ENCODE results near the gene CACNA1S. TPM values are rescaled to one million over a fixed set of nuclear protein-coding genes. Genes with fewer than 3 reads are reported as not detected.

The CACNA1S gene
- polyA plus RNA-seq, 12 donors, result 15.2 to 77.2 (median 49.8) TPM; not detected in 1

Other genes starting within 250 kb of the CACNA1S start
- not detected for gene GPR25, start 239.4 kb downstream of the CACNA1S start, polyA plus RNA-seq (ENCODE audit: insufficient read length in 12 of 12)
- gene INAVA, start 217.5 kb downstream of the CACNA1S start, polyA plus RNA-seq (ENCODE audit: insufficient read length in 12 of 12), result 10 to 100 TPM in 2 of 12 donors, 1 to 10 TPM in 9, not detected in 1; 1.7 to 20.7 (median 2.8) TPM
- gene KIF21B, start 88.7 kb downstream of the CACNA1S start, polyA plus RNA-seq (ENCODE audit: insufficient read length in 12 of 12), result 1 to 10 TPM in 5 of 12 donors, under 1 TPM in 6, not detected in 1; 0.53 to 3.6 (median 0.99) TPM
- under 1 TPM in 10 of 12 donors, not detected in 2; 0.12 to 0.66 (median 0.24) TPM for gene ASCL5, start 14.8 kb upstream of the CACNA1S start, polyA plus RNA-seq (ENCODE audit: insufficient read length in 12 of 12)
- 100 to 1,000 TPM in 1 of 12 donors, 10 to 100 TPM in 10, not detected in 1; 43.1 to 101 (median 54.1) TPM for gene TMEM9, start 42.0 kb upstream of the CACNA1S start, polyA plus RNA-seq (ENCODE audit: insufficient read length in 12 of 12)
- 1 to 10 TPM in 11 of 12 donors, not detected in 1; 1.1 to 6.1 (median 1.9) TPM for gene IGFN1, start 78.4 kb upstream of the CACNA1S start, polyA plus RNA-seq (ENCODE audit: insufficient read length in 12 of 12)
- 100 to 1,000 TPM in 1 of 12 donors, 10 to 100 TPM in 3, 1 to 10 TPM in 7, not detected in 1; 3.8 to 125 (median 6.6) TPM for gene PKP1, start 171.1 kb upstream of the CACNA1S start, polyA plus RNA-seq (ENCODE audit: insufficient read length in 12 of 12)